Fibroblast of skin of abdomen (primary cell): Measurements from ENCODE around the gene SLC35F3.
"Not testable (repeated sequence)": the region's sequence is repeated elsewhere in the genome, so short reads cannot be mapped to it uniquely, and the experiment has no call there.

Source experiments
- DNase-seq: peaks from one replicate; pipeline ENCODE4 v3.0.0-alpha.2; 2013

The SLC35F3 gene

DNA sequence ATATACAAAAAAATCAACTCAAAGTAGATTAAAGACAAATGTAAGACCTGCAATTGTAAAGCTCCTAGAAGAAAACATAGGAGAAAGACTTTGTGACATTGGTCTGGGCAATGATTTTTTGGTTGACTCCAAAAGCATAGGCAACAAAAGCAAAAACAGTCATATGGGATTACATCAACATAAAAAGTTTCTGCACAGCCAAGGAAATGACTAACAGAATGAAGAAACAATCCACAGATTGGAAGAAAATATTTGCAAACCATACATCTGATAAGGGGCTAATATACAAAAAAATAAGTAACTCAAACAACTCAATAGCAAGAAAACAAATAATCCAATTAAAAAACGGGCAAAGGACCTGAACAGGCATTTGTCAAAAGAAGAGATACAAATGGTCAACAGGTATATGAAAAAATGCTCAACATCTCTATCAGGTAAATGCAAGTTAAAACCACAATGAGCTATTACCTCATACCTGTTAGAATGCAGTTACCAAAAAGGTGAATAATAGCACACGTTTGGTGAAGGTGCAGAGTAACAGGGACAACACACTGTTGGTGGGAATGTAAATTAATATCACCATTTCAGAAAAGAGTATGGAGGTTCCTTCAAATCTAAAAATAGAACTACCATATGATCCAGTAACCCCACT, 295.1 kb downstream of the SLC35F3 start:
- DNase-seq: no peak

DNA sequence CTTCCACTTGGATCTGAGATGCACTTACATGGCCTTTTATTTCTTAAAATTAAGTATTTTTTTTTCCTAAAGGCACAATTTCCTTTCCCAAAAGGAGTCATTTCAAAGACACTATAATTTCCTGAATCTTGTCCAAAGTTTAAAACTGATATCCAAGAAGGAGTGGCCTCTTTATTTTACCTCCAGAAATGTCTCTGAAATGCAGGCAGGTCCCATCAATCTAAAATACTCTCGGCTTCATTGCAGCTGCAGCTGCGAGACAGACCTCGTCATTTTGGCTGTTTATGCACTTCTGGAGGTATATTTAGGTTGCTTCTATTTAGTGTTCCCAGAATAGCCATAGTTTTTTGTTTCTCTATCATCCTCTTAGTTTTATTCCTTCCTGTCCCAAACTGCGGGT, 296.1 kb downstream of the SLC35F3 start:
- no peak for DNase-seq

DNA sequence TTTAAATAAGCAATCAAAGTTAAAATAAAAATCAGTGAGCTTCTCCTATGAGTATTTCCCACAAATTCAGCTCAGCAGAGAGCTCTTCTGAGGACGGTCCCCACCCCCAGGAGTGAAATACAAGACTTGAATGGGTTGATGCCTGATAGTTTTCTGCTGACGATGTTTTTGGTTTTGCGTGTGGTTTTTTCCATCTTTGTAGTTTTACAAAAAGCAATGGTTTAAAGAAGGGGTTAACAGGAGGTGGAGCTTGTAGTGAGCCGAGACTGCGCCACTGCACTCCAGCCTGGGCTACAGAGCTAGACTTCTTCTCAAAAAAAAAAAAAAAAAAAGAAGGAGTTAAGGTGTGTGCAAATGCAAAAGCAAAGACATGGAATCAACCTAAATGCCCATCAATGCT, 297.1 kb downstream of the SLC35F3 start:
- no peak for DNase-seq

DNA sequence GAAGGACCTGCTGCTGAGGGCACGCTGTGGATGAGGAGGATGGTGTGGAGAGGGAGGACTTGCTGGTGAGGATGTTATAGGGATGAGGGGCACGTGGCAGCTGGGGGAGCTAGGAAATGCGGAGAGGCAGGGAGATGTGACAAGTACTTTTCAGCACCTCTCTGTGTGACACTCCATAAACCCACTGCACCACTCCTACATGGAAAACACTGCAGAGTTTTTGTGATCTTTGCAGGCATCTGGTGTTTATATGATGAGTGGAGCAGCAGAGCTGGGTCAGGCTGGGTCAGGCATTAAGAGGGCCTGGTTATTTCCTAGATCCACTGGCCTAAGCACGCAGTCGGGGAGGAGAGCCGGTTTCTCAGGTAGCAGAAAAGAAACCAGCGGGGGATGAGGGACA, 301.5 kb downstream of the SLC35F3 start:
- DNase-seq: no peak

DNA sequence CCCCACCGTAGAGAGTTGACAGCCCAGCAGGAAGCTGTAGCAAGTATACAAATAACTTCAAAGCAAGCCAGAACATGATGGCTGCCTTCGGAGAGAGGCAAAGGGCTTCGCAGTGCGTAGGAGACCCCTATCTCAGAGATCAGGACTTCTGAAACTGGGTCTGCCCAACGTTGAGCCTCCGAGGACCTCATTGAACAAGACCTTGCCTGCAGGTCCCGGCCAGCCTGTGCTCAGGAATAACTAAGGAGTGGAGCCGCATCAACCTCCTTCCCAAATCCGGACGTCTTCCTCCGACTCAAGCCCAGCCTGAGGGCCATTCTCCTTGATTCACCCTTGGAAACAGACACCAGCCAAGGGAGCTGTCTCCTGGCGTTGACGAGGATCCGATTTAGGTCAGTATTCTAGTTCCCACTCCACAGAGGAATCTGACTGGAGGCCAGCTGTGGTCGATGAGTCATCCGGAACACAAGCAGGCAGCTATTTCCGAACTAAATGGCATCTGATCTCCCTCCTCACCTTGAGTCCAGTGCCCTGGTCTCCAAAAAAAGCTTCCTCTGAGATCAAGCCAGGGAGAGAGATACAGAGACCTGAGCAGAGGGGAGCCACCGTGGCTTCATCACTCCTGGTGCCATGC, 302.3 kb downstream of the SLC35F3 start:
- peak; percentile 64 for DNase-seq

DNA sequence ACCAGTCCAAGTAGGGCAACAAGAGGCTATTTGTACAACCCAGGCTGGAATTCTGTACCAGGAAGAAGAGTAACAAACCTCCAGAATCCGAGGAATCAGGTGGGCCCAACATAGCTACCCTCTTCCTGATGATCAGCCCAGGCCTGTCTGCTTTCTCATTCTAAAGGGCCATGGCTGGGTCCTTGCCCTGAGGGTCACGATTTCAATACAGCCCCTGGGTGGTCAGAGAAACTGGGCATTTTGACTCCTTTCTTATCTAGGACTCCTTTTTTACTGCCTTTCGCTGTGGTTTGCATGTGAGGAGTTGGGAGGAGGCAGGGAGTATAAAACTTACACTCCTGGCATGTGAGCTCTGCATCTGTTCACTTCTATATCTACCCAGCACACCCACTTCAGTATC, 303.9 kb downstream of the SLC35F3 start:
- DNase-seq: no peak

DNA sequence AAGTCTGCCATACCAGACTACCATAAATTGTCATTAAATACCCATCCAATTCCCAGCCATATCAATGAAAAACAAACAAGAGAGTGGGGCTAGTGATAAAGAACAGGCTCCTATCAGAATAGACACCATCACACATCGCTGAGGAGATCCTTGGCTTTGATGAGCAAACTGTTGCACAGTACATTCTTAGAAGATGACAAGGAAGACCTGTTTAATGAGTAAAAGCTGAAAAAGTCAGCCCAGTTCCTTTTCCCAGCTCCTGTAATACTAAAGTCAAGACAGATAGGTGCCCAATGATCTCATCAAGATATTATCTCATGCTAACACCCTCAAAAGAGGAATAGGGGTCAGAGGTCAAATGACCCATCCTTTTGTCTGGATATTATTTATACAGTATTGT, 304.3 kb downstream of the SLC35F3 start:
- DNase-seq: no peak

DNA sequence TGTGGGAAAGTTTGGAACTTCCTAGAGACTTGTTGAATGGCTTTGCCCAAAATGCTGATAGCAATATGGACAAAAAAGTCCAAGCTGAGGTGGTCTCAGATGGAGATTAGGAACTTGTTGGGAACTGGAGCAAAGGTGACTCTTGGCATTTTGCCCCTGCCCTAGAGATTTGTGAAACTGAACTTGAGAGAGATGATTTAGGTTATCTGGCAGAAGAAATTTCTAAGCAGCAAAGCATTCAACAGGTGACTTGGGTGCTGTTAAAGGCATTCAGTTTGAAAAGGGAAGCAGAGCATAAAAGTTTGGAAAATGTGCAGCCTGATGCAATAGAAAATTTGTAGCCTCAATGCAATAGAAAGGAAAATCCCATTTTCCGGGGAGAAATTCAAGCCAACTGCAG, 306.0 kb downstream of the SLC35F3 start:
- not testable (repeated sequence) for DNase-seq

DNA sequence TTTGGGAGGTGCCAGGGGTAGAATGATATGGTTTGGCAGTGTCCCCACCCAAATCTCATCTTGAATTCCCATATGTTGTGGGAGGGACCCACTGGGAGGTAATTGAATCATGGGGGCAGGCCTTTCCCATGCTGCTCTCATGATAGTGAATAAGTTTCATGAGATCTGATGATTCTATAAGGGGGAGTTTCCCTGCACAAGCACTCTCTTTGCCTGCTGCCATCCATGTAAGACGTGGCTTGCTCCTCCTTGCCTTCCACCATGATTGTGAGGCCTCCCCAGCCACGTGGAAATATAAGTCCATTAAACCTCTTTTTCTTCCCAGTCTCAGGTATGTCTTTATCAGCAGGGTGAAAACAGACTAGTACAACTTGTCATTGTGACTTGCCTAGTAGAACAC, 307.4 kb downstream of the SLC35F3 start:
- not testable (repeated sequence) for DNase-seq

DNA sequence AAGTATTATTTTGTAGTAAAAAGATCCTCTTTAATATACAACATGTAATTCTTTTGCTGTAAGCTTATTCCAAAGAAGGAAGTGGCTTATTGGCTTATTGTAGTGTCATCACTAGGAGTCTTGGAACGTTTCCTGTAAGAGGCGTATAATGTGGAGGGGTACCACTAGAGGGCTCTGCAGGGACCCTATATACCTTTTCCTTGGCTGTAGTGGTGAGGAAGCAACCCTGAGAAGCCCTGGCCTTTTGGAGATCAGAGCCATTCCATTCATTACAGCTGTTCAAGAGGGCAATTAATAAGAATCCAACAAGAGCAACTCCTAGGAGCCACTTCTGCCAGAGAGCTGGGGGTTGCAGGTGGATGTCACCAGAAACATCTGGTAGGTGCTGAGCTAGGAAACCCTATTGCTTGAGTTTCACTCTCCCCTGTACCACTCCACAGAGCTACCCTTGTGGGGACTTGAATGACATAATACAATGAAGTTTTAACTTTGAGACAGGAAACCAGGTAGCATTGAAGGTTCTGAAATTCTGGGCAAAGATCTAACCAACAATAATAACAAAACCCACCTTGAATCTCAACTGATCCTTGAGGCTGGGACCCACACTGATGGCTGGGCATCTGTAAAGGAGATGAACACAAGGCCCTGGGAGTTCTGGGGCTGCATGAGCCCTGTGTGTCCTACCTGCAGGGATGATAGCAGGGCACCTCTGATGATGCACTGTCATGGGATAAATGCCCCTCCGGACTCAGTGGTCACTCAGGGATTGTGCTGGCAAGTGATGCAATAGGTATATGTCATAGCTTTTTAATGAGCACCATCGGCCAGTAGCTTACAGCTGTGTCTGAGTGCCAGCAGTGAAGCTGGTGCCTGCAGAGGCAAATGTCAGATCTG, 308.5 kb downstream of the SLC35F3 start:
- peak; percentile 14 for DNase-seq

DNA sequence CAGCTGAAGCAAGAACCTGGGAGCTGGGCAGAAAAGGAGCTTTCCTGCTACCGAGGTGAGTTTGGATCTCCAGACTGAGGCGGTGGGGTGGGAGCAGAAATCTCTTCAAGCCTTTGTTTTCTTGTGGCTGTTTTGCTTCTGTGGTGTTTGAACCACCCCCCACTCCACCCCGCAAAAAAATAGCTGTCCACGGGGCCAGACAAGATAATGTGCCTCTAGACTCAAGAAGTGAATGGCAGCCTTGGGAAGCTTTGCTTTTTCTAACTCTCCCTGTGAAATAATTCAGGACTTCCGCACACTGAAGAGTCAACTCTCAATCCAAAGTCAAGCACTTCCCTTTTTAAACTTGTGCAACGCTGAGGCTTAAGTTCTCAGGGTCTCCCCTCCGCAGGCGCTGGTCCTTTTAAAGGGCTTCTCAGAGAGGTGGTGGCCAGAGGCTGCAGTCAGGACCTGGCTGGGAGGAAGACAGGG, 309.2 kb downstream of the SLC35F3 start:
- no peak for DNase-seq

DNA sequence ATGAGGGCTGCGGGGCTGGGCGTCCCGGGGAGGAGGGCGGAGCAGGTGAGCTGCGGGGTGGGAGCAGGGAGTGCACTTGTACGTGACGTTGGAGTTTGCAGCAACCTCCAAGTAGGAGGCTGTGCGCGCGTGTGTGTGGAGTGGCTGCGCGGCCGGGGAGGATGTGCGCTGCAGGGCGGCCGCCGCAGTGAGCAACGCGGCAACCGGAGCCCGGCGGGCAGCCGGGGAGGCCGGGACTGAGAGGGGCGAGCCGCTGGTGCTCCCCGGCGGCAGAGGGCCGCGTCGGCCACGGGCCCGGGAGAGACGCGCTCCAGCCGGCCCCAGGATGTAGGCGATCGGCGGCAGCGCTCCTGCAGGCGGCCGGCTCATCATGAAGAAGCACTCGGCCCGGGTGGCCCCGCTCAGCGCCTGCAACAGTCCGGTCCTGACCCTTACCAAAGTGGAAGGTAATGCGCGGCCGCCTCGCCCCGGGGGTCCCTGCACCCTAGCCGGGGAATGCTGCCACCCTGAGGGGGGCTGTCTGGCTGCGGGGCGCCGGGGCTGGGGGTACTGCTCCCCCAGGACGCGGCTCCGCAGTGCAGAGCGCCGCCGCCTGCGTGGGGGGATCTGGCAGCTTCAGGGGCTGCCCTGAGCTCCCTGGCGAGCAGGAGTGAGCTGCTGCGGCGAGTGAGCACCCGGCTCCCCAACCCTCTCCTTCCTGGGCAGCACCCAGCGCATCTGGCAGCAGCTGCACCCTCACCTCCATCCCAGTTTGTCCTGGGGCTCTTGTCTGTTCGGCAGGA, 309.8 kb downstream of the SLC35F3 start:
- DNase-seq: peak; percentile 12

DNA sequence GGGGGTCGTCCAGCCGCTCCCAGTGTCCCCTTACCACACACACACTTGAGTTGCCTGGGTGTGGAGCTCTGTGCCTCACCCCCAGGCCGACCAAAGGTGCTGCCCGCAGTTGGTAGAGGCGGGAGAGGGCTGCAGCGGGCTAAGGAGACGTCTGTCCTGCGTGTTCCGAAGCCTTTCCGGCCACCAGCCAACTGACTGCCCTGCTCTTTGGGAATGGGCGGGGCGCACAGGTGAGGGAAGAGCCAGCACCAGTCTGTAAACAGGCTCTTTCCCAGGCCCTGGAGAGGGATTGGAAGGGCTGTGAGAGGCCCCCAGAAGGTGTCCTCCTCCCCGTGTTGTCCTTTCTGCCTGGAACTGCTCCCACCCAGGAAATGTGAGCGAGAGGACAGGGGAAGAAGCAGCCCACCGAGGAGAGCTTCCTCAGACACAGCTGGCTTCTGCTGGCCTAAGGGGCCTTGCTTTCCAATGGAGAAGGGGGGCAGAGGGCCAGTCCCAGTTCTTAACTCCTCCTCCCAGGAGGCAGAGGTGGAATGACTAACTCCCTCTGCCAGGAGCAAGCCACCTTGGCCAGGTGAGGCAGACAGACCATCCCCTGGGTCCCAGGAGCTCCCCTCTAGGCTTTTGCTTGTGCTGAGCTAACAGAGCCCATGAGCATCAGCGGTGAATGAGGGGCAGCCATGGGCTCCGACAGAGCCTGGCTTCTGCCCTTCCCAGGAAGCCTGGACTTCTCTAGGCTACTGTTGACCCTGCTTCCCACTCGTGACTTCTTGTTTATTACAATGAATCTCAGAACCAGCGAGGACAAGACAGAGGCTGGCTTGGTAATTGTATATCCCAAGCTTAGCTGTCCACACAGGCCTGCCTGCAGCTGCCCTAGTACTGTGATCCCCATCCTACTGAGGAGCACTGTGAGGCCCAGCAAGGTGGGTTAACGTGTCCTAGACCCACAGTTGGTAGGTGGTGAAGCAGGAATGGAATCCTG, 310.7 kb downstream of the SLC35F3 start:
- DNase-seq: no peak

DNA sequence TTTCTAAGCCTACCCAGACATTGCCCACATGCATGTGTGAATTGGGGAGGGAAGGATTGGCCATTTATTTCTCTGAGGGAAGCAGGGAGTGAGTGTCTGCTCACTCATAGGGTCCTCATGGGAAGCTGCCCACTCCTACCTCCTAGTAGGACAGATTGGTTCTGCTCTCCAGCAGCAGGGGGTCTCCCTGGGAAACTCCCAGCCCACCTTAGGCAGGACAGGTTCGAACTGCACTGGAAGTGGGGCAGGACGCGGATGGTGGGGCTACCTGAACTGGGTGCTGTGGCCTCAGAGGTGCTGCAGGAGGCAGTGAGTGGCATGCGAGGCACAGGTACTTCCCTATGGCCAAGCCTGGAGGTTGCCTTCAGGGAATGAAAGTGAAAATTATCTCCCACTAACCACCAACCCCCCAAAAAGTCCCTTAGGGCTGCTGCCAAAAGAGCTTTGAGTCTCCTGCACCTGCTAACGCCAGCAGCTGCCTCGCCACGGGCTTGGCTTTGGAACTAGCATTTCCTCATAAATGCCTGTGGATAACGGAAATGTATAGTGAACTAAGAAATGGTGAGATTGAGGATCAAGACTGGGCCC, 311.7 kb downstream of the SLC35F3 start:
- no peak for DNase-seq

DNA sequence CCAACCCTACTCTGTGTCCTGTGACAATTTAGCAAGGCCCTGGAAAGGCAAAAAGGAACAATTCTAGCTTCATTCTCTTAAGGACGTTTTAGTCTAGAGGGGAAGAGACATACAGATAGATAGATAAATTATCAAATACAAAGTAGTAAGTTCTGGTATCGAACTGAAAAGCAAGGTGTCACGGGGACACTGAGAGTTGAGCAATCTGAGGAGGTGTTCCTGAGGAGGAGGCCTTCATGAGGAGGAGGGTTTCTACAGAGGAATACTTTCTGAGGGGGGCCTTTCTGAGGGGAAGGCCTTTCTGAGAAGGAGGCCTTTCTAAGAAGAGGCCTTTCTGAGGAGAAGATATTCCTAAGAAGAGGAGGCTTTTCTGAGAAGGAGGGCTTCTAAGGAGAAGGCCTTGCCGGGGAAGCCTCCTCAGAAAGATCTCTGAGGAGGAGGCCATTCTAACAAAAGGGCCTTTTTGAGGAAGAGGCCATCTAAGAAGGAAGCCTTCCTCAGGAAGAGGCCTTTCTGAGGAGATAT, 312.9 kb downstream of the SLC35F3 start:
- DNase-seq: no peak

DNA sequence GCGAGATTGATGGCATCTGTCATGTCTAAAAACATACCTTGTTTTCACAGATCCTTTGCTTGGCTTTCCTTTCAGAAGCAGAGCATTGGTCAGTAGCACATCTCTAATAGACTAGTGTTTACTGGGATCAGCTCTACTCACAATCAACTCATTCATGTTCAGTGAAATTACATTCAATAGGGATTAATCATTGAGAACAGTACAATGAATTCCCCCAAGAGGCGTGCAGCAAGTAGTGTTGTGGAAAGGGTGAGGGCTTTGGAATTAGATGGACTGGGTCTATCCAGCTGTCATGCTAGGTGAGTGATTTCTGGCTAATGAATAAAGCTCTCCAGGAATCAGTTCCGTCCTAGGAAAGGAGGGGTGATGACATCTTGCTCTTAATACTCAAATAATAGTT, 313.6 kb downstream of the SLC35F3 start:
- DNase-seq: no peak

DNA sequence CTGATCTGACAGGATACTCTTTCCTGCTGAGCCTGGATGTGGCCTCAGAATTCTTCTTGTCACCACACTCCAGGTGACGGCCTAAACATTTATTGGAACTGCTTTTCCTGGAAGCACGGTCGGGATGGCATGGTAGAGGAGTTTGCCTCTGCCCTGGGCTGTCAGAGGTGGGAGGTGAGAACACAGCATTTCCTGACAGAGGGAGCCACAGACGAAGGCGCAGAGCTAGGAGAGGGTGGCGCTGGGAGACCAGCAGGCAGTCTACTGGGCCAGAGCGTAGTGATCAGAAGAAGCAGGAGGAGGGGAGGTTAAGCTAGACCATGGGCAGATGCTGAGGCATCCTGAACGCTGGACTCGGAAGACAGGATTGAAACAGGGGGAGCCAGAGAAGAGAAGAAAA, 315.2 kb downstream of the SLC35F3 start:
- DNase-seq: no peak

DNA sequence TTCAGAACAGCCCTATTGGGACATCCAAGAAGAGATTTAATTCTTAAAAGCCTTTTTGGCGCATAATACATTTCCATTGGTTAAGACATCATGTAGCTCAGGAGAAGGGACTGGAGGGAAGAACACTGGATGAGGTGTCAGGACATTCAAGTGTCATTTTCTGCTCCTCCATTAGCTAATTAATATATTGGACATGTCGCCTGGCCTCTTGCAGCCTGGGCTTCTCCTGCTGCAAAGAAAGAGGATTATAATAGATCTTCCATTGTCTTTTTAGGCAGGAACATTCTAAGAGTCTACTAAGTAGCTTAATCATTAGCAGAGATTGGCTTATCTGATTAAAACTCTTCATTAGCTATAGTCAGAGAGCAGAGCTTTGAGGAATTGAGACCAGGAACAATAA, 317.1 kb downstream of the SLC35F3 start:
- no peak for DNase-seq

DNA sequence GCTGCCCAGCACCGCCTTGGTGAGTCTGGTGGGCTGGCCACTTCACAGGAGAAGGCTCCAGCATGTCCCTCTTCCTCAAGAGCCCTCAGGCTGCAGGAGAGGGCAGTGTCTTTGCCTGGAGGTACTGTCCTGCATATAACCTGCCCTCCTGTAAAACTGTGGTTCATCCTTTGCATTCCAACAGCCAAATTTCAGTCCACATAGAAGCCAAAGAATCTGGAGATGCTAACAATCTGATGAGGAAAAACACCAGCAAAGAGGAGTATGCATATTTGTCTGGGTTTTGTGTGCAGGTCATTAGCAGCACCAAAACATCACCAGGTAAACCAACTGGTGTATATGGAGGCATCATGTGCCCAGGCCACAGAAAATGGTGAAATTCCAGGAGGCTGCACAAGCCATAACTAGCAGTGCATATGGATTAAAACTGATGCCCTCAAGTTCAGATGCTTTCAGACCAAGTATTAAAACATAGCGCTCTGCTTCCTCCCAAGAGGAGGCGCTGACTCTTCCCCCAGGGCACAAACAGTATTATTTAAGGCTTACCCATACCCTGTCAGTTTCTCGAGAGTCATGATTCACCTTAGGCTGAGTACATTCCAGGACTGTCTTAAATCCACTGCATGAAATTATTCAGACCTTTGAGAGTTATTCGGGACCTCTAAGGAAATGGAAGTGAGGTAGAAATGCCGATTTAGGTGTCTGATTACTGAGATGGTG, 318.2 kb downstream of the SLC35F3 start:
- DNase-seq: no peak
